GM12864 (cell line): Measurements from ENCODE around the gene KIF18B.

Experiments
- DNase-seq: peaks from one replicate; pipeline ENCODE4 v3.0.0-alpha.2; 2011; ENCODE audit warnings: low read depth
- H3K4me3 ChIP-seq: 2 replicates; pipeline ENCODE4 v1.5.1; 2011; ENCODE audit warnings: mild to moderate bottlenecking, low read depth, low read length, control low read depth
- TF ChIP-seq, protein P1 (sequence below): IDR thresholded peaks from 2 replicates; pipeline ENCODE4 v1.5.1; 2011; ENCODE audit warnings: low read depth, mild to moderate bottlenecking, moderate library complexity, low read length, control low read depth, inconsistent platforms; ENCODE audit errors: missing control alignments

KIF18B gene

DNA sequence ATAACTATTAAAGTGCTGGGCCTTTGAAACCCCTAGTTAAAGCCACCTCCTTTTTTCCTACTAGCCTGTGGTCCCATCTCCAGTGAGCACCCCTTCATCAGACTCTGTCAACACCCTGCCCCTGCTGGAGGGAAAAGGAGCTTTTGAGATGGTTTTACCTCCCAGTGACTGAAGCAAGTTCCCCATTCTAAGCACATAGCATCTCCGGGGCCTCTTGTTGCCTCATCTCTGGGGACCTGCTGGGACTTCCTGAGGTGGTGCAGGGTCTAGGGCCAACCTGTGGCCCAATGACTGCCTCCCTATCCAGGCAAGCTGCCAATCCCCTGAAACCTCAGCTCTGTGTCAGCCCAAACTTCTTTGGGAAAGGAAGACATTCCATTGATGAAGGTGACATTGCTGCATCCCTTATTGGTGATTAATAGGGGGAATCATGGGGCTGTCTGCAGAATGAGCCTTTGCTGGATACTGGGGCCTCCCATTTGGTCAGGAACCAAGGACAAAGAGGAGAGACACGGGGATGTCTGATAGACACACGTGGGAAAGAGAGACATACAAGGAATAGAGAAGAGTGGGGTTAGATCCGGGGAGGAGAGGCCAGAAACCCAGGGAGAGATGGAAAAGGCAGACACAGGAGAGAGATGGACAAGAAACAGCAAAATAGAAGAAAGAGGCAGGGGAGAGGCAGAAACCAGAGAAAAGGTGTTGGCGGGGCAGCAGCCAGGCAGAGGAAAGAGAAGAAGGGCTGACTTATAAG, 18.1 kb upstream of the KIF18B start:
- TF ChIP-seq, protein P1, sequence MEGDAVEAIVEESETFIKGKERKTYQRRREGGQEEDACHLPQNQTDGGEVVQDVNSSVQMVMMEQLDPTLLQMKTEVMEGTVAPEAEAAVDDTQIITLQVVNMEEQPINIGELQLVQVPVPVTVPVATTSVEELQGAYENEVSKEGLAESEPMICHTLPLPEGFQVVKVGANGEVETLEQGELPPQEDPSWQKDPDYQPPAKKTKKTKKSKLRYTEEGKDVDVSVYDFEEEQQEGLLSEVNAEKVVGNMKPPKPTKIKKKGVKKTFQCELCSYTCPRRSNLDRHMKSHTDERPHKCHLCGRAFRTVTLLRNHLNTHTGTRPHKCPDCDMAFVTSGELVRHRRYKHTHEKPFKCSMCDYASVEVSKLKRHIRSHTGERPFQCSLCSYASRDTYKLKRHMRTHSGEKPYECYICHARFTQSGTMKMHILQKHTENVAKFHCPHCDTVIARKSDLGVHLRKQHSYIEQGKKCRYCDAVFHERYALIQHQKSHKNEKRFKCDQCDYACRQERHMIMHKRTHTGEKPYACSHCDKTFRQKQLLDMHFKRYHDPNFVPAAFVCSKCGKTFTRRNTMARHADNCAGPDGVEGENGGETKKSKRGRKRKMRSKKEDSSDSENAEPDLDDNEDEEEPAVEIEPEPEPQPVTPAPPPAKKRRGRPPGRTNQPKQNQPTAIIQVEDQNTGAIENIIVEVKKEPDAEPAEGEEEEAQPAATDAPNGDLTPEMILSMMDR = no peak
- no peak for DNase-seq
- no peak overlapping the region for H3K4me3 ChIP-seq

DNA sequence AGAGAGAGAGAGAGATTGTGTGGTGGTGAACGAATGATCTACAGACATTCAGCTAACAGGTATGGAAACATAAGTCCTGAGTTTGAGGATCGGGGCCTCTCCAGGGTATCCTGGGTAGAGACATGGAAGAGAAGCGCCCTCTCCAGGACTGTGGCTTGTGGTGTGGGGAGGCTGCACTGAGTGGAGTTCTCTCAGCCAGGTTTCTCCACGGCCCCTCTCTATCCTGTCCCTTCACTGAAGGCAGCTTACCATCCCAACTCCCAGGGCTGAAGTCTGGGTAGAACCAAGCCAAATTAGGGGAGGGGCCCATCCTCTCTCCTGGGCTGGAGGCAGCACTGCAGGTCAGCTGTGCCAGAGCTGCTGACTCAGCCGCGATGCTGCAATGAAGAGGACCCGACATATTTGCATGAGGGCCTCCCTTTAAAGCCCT, 14.4 kb upstream of the KIF18B start:
- TF ChIP-seq, protein P1 = no peak
- H3K4me3 ChIP-seq = no peak overlapping the region
- DNase-seq = no peak

DNA sequence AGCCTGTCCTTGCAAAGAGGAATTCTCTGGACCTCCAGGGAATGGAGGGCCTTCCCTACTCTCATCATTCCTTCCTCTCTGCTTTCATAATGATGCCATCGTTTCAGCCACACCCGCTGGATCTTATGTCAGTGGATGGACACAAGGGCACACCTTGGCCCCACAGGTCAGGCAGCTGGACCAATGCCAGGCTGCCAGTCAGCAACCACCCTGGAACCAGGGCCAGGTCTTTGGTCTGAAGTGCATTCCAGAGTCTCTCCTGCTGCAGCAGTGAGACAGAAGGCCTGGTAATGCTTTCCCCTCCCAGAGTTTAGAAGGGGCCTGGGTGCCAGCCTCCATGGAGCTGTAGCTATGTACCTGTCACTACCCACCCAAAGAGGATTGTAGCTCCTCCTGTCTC, 13.1 kb upstream of the KIF18B start:
- no peak overlapping the region for H3K4me3 ChIP-seq
- TF ChIP-seq, protein P1 = no peak
- DNase-seq = no peak

DNA sequence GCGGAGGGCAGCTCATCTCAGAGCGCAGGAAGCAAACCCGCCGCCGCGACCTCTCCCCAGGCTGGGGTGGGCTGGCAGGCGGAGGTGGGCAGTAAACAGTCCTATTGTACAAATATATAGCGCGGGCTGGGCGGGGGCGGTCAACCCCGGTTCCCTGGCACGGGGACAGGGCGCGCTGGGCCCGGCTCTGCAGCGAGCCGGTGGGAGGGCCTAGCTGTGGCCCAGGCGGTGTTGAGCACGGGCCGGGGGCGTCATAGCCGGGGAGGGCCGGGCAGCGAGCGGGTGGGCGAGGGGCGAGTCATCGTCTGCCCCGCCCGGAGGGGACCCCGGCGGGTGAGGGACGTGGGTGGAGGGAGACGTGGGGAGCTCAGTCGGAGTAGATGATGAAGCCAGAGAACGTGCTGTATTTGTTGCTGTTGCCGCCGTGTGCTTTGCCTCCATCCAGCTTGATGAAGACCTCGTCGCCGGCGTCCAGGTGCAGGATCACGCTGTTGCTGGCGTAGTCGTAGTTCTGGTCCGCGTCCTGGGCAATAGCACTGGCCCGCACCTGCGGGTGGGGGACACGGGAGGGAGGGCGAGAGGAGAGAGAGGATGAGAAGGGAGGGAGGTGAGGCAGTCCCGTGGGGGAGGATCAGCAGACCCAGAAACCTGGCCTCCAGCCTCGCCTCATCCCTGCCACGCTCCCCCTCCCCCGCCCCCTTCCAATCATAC, 12.4 kb upstream of the KIF18B start:
- H3K4me3 ChIP-seq = no peak overlapping the region
- no peak for DNase-seq

DNA sequence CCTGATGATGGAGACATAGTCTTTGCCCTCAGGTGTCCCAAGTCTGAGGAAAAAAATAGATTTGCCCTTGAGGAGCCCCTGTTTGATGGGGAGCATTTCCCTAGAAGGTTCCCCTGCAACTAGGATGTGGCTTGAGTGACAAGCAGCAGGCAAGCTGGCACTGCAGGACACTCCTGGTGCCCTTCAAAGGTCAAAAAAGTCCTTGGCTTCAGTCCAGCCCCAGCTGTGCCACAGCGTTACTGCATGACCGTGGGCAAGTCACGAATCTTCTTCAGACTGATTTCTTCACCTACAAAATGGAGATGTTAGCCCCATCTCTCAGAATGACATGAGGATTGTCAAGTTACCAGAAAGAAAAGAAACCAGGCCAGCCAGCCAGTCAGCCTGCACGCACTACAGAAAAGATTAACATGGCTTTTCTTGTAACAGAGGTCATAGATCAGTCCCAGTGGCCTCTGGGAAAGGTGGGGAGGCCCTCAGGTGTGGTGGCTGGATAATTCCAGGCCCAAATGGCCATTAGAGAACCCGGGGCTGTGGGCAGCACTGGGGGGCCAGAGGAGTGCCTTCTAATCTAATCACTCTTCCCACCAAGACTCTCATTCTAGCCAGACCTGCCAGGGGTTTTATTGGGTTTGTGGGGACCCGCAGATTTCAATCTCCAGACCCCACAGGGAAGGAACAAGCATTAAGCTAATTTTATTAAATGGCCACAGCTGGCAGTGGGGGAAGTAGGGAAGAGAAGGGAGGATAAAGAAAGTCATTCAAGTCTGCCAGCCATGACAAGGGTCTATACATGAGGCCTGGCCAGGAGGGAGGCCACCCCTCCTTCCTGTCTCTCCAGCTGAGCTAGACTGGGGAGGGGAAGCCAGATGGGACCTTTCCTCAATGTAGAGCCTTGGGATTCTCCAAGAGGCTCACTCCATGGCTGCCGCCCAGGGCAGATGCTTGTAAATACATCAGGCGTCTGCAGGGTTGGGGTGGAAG, 9.7 kb upstream of the KIF18B start:
- TF ChIP-seq, protein P1 = no peak
- DNase-seq = no peak
- no peak overlapping the region for H3K4me3 ChIP-seq

More for the DNA sequence above, 12.4 kb upstream of the KIF18B start:
- TF ChIP-seq, protein P1 = no peak

DNA sequence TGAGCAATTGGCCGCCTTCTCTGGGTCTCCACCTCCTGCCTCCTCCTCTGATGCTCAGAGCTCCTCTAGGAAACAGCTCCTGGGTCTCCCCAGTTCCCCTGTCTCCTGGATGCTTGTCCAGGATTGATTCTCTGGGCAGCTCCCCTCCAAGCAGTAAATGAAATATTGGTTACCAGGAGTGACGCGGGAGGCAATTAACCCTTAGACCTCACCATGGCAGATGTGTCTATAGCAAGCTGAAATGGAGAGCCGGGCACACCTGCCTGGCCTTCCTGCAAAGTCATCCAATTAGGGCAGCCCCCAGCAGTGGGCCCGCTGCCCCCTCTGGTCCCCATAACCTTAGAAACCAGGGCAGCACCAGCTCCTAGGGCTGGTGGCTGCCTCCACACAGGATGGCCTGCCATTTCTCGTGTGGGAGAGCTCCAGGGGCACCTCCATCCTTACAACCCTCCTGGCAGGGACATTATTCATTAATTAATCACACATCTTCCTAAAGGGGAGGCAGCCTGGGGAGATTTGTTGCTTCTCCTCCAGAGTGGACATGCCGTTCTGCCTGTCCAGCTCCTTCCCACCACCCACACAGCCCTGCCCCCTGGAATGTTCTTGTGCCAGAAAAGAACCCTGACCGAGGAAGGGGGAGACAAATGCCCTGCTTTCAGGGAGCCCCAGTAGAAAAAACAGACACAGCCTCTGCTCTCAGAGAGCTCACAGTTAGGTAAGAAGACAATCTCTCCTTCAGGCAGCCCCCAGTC, 8.3 kb upstream of the KIF18B start:
- DNase-seq = no peak
- TF ChIP-seq, protein P1 = no peak
- no peak overlapping the region for H3K4me3 ChIP-seq
